ENCODE results near the gene FOXP1. TPM values are rescaled to one million over a fixed set of nuclear protein-coding genes. Genes with fewer than 3 reads are reported as not detected.

Gene FOXP1
- polyA plus RNA-seq, 1 donor from 2014 or later: 5.6 TPM

DNA sequence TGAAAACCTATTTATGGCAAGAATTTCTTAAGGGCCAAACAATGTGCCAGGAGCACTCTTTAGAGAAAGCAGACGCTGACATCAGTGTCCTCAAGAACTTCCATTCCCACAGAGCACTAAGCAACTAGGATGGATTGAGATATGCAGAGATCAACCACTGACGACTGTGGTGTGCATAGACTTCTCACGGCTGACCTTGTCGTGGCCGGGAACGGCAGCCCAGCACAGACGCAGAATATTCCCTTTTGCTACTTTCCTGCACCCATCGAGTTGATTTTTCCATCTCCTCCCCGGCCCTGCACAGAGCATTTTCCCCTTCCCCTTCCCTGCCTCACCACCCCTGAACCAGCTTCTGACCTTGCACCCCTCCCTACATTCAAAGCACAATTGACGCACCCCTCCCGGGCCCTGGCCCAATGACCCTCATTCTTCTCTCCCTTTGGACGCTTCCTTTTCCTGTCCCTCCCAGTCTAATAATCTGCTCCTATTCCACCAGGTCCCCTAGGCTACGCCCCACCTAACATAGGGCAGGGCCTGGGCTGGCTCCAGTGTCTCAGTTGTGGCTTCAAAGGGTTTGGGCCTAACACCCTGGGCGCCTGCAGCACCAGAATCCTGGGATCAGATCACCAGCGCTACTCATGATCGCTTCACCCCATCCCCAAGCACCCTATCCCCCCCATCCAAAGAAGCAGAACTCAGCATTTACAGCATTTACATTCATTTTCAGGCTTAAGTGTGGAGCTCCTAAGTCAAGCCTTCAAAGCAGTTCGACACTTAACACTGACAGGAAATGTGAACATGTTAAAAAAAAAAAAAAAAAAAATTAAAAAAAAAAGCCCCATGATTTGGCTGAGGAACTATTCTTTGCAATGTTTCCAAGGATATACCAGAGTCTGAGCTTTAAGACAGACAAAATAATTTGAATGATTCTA, 151.2 kb downstream of the FOXP1 start:
- H3K79me2 ChIP-seq (replicated peaks; ENCODE audit: insufficient read depth, low read length): no peaks in the 10 kb centered on the region
- H2AFZ ChIP-seq (ENCODE audit: low read depth, low read length): no peak overlapping the region
- H3K9ac ChIP-seq (ENCODE audit: low read length): no peak overlapping the region
- H3K9me3 ChIP-seq (ENCODE audit: low read length): no peaks in the 10 kb centered on the region
- no peaks in the 10 kb centered on the region for H4K20me1 ChIP-seq (ENCODE audit: insufficient read depth)
- H3K4me3 ChIP-seq (ENCODE audit: low read length): no peak overlapping the region
- no peak overlapping the region for H3K27ac ChIP-seq (ENCODE audit: low read length)
- no peaks in the 10 kb centered on the region for H3K9me2 ChIP-seq (ENCODE audit: insufficient read depth, low read length)
- no peak overlapping the region for H3K4me2 ChIP-seq (ENCODE audit: low read length)
- no peaks in the 10 kb centered on the region for H3F3A ChIP-seq (ENCODE audit: insufficient read depth, low read length, poor library complexity, severe bottlenecking)
- TF ChIP-seq SMC3 (conservative IDR thresholded peaks at IDR 0.05; ENCODE audit: poor library complexity) (no peak), EZH2 (IDR thresholded peaks at IDR 0.05; ENCODE audit: borderline replicate concordance, insufficient read depth, low read length, poor library complexity, severe bottlenecking) (no peak)
- H3K27me3 ChIP-seq (ENCODE audit: insufficient read depth, low read depth, low read length): no peaks in the 10 kb centered on the region
- H3K36me3 ChIP-seq (ENCODE audit: insufficient read depth, low read length): no peaks in the 10 kb centered on the region

DNA sequence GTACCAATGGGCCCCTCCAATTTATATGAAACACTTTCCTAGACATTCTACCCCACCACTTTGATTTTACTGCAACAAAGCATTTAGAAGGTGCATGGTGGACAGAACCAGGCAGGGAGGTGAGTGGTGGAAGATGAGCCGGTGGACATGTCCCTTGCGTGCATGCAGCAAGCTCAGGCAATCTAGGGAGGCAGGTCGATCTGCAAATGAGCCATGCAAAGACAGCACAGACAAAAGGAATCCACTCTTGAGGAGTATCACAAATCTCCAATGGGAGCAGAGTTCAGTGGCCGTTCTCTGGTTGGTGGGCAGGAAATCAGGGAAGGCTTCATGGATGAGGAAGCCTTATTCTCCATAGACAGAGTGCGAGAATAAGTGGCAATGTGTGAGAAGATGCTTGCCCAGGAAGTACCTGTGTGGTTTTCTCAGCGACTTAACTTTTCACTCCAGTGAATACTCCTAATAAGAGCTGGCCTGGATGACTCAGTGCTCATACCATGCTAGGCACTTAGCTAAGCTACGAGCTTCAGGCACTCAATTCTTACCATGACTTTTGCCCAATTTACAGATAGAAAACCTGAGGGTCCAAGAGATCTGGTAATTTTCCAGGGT, 152.5 kb downstream of the FOXP1 start:
- Histone ChIP-seq H3K79me2 (replicated peaks; ENCODE audit: insufficient read depth, low read length) (no peaks in the 10 kb centered on the region), H3K9me3 (ENCODE audit: low read length) (no peaks in the 10 kb centered on the region), H3K4me3 (ENCODE audit: low read length) (no peak overlapping the region), H3K27ac (ENCODE audit: low read length) (no peak overlapping the region), H3K27me3 (ENCODE audit: insufficient read depth, low read depth, low read length) (no peaks in the 10 kb centered on the region), H3K36me3 (ENCODE audit: insufficient read depth, low read length) (no peaks in the 10 kb centered on the region), H4K20me1 (ENCODE audit: insufficient read depth) (no peaks in the 10 kb centered on the region), H3K9ac (ENCODE audit: low read length) (no peak overlapping the region), H2AFZ (ENCODE audit: low read depth, low read length) (no peak overlapping the region), H3F3A (ENCODE audit: insufficient read depth, low read length, poor library complexity, severe bottlenecking) (no peaks in the 10 kb centered on the region), H3K9me2 (ENCODE audit: insufficient read depth, low read length) (no peaks in the 10 kb centered on the region), H3K4me2 (ENCODE audit: low read length) (no peak overlapping the region)
- no peak for TF ChIP-seq CTCF (IDR thresholded peaks at IDR 0.05; ENCODE audit: poor library complexity, severe bottlenecking)
- TF ChIP-seq EZH2 (IDR thresholded peaks at IDR 0.05; ENCODE audit: borderline replicate concordance, insufficient read depth, low read length, poor library complexity, severe bottlenecking): no peak
- TF ChIP-seq RAD21 (conservative IDR thresholded peaks at IDR 0.05): no peak
- TF ChIP-seq SMC3 (conservative IDR thresholded peaks at IDR 0.05; ENCODE audit: poor library complexity): no peak
- no peak for TF ChIP-seq MXI1 (conservative IDR thresholded peaks at IDR 0.05; ENCODE audit: poor library complexity, severe bottlenecking)
- no peak for TF ChIP-seq POLR2AphosphoS5 (IDR thresholded peaks at IDR 0.05)

GRCh38 chr3:71429597-71429988, 153.9 kb downstream of the FOXP1 start:
- H2AFZ ChIP-seq (ENCODE audit: low read depth, low read length): no peak overlapping the region
- no peaks in the 10 kb centered on the region for H4K20me1 ChIP-seq (ENCODE audit: insufficient read depth)
- H3K9me3 ChIP-seq (ENCODE audit: low read length): no peaks in the 10 kb centered on the region
- H3K4me2 ChIP-seq (ENCODE audit: low read length): no peak overlapping the region
- no peak for TF ChIP-seq CTCF (IDR thresholded peaks at IDR 0.05; ENCODE audit: poor library complexity, severe bottlenecking)
- no peak for TF ChIP-seq EZH2 (IDR thresholded peaks at IDR 0.05; ENCODE audit: borderline replicate concordance, insufficient read depth, low read length, poor library complexity, severe bottlenecking)
- no peak for TF ChIP-seq REST (IDR thresholded peaks at IDR 0.05; ENCODE audit: borderline replicate concordance)
- TF ChIP-seq SMC3 (conservative IDR thresholded peaks at IDR 0.05; ENCODE audit: poor library complexity): no peak
- TF ChIP-seq RAD21 (conservative IDR thresholded peaks at IDR 0.05): no peak
- no peak for TF ChIP-seq EP300 (conservative IDR thresholded peaks at IDR 0.05; ENCODE audit: poor library complexity, severe bottlenecking)
- no peaks in the 10 kb centered on the region for H3K36me3 ChIP-seq (ENCODE audit: insufficient read depth, low read length)
- no peaks in the 10 kb centered on the region for H3F3A ChIP-seq (ENCODE audit: insufficient read depth, low read length, poor library complexity, severe bottlenecking)
- no peaks in the 10 kb centered on the region for H3K79me2 ChIP-seq (replicated peaks; ENCODE audit: insufficient read depth, low read length)
- no peaks in the 10 kb centered on the region for H3K27me3 ChIP-seq (ENCODE audit: insufficient read depth, low read depth, low read length)
- H3K9me2 ChIP-seq (ENCODE audit: insufficient read depth, low read length): no peaks in the 10 kb centered on the region
- H3K9ac ChIP-seq (ENCODE audit: low read length): no peak overlapping the region
- H3K4me3 ChIP-seq (ENCODE audit: low read length): no peak overlapping the region
- H3K27ac ChIP-seq (ENCODE audit: low read length): no peak overlapping the region
